Fibroblast of lung (primary cell): ENCODE data around the gene MSGN1. TPM values are rescaled to one million over a fixed set of nuclear protein-coding genes. Genes with fewer than 3 reads are reported as not detected.
A peak's percentile ranks its signal among the peaks of the same experiment; 100 is the strongest.
"Not testable (repeated sequence)": the region's sequence is repeated elsewhere in the genome, so short reads cannot be mapped to it uniquely, and the experiment has no call there.

ENCODE experiments used
- DNase-seq, 2 donors: peaks; one replicate each; pipeline versions ENCODE4 v3.0.0 to v3.0.0-alpha.2; 2010; ENCODE audit warnings: low read depth in 2 of 2
- H2AFZ ChIP-seq: 2 replicates; pipeline ENCODE4 v1.5.1; 2012; ENCODE audit warnings: low read length, control low read depth, inconsistent platforms
- H3K27ac ChIP-seq: 2 replicates; pipeline ENCODE4 v1.5.1; 2011; ENCODE audit warnings: low read length, control low read depth; ENCODE audit not compliant: insufficient read depth
- H3K27me3 ChIP-seq: 2 replicates; pipeline ENCODE4 v1.5.1; 2011; ENCODE audit warnings: mild to moderate bottlenecking, low read length; ENCODE audit not compliant: control insufficient read depth, insufficient read depth
- H3K36me3 ChIP-seq: 2 replicates; pipeline ENCODE4 v1.5.1; 2011; ENCODE audit warnings: low read length; ENCODE audit not compliant: control insufficient read depth, insufficient read depth
- H3K4me1 ChIP-seq: 2 replicates; pipeline ENCODE4 v1.5.1; 2011; ENCODE audit warnings: low read length; ENCODE audit not compliant: control insufficient read depth, insufficient read depth; ENCODE audit errors: extremely low read depth
- H3K4me2 ChIP-seq: 2 replicates; pipeline ENCODE4 v1.5.1; 2011; ENCODE audit warnings: low read length, control low read depth; ENCODE audit not compliant: insufficient read depth; ENCODE audit errors: extremely low read depth
- H3K4me3 ChIP-seq, 4 experiments: fragments of 200-600 bp in 1 of 4; sonication (generic) in 1 of 4; replicated peaks in 1 of 4; 2 replicates each; pipeline ENCODE4 v1.5.1; 2011 to 2016; ENCODE audit warnings: low read length in 4 of 4, low read depth in 3 of 4, mild to moderate bottlenecking in 3 of 4, control low read depth in 2 of 4, inconsistent platforms in 1 of 4, mixed read lengths in 1 of 4; ENCODE audit not compliant: insufficient read depth in 1 of 4; ENCODE audit errors: control extremely low read depth in 1 of 4
- H3K79me2 ChIP-seq: 2 replicates; pipeline ENCODE4 v1.5.1; 2012; ENCODE audit warnings: mild to moderate bottlenecking, low read length, inconsistent platforms; ENCODE audit not compliant: control insufficient read depth, insufficient read depth
- H3K9ac ChIP-seq: 2 replicates; pipeline ENCODE4 v1.5.1; 2011; ENCODE audit warnings: mild to moderate bottlenecking, low read length, control low read depth; ENCODE audit not compliant: insufficient read depth
- H3K9me3 ChIP-seq: 2 replicates; pipeline ENCODE4 v1.5.1; 2012; ENCODE audit warnings: low read depth, low read length; ENCODE audit not compliant: control insufficient read depth, insufficient read depth
- H4K20me1 ChIP-seq: 2 replicates; pipeline ENCODE4 v1.5.1; 2011; ENCODE audit warnings: low read length; ENCODE audit not compliant: control insufficient read depth, insufficient read depth; ENCODE audit errors: extremely low read depth
- CTCF ChIP-seq, 2 donors: IDR thresholded peaks in 1 of 2; conservative IDR thresholded peaks in 1 of 2; 1 replicate in 1 of 2; 2 replicates in 1 of 2; pipeline ENCODE4 v1.5.1; 2011 to 2012; ENCODE audit warnings: low read length in 2 of 2, control low read depth in 1 of 2, inconsistent platforms in 1 of 2, low read depth in 1 of 2, mild to moderate bottlenecking in 1 of 2
- EZH2 ChIP-seq: IDR thresholded peaks from 2 replicates; pipeline ENCODE4 v1.5.1; 2012; ENCODE audit warnings: low read length, control low read depth, mild to moderate bottlenecking; ENCODE audit errors: missing control alignments
- polyA plus RNA-seq, 2 donors: library from polyadenylated mRNA; depleted of rRNA in 1 of 2; stranded (reverse) in 1 of 2; unstranded in 1 of 2; fragments of >200 nt; gene quantifications; 2 replicates each; pipeline ENCODE4 v1.2.1, GENCODE V29; 2011 to 2012; ENCODE audit warnings: missing spikeins in 1 of 2
- total RNA-seq: library from RNA; depleted of rRNA; stranded (reverse); fragments of >200 nt; gene quantifications from 2 replicates; pipeline ENCODE4 v1.2.1, GENCODE V29; 2014

The MSGN1 gene
- total and polyA plus RNA-seq, 2 donors (not counting 1 experiment from before 2014, with no cell fraction given): not detected

GRCh38 chr2:17821535-17822444 is 5.5 kb downstream of the MSGN1 start:
- peak in 1 of 2 donors; percentile 23 for DNase-seq
- Histone ChIP-seq H3K36me3 (no peaks in the 10 kb centered on the region), H3K4me3 (no peak overlapping the region), H3K4me1 (no peaks in the 10 kb centered on the region), H3K9ac (no peak overlapping the region), H3K79me2 (no peaks in the 10 kb centered on the region), H3K27ac (no peak overlapping the region), H4K20me1 (no peaks in the 10 kb centered on the region), H3K27me3 (no peaks in the 10 kb centered on the region), H3K4me2 (no peak overlapping the region), H2AFZ (no peak overlapping the region), H3K9me3 (no peaks in the 10 kb centered on the region)
- TF ChIP-seq CTCF (conservative IDR thresholded peaks at IDR 0.05 in 1 of 2, IDR thresholded peaks at IDR 0.05 in 1 of 2; ENCODE audit: low read depth in 1 of 2, low read length in 2 of 2) (no peak), EZH2 (no peak)

GRCh38 chr2:17822445-17823117 is 6.3 kb downstream of the MSGN1 start:
- no peaks in the 10 kb centered on the region for H3K36me3 ChIP-seq
- H3K27ac ChIP-seq: no peak overlapping the region
- no peak overlapping the region for H3K4me3 ChIP-seq
- H3K27me3 ChIP-seq: no peaks in the 10 kb centered on the region
- H3K4me2 ChIP-seq: no peak overlapping the region
- no peaks in the 10 kb centered on the region for H3K79me2 ChIP-seq
- H2AFZ ChIP-seq: no peak overlapping the region
- TF ChIP-seq CTCF (conservative IDR thresholded peaks at IDR 0.05 in 1 of 2, IDR thresholded peaks at IDR 0.05 in 1 of 2; ENCODE audit: low read depth in 1 of 2, low read length in 2 of 2): no peak
- TF ChIP-seq EZH2: no peak
- no peaks in the 10 kb centered on the region for H4K20me1 ChIP-seq
- no peak overlapping the region for H3K9ac ChIP-seq
- H3K9me3 ChIP-seq: no peaks in the 10 kb centered on the region
- H3K4me1 ChIP-seq: no peaks in the 10 kb centered on the region
- DNase-seq: no peak

- not testable (repeated sequence) for H3K4me3 ChIP-seq, H4K20me1 ChIP-seq, H3K27ac ChIP-seq, H3K27me3 ChIP-seq, H2AFZ ChIP-seq, H3K36me3 ChIP-seq, H3K4me1 ChIP-seq, H3K4me2 ChIP-seq, H3K9ac ChIP-seq, DNase-seq, H3K79me2 ChIP-seq, H3K9me3 ChIP-seq
Measured at GRCh38 chr2:17823646-17824045, 7.4 kb downstream of the MSGN1 start.
